Keratinocyte (primary cell): ENCODE measurements around the gene EBF3. TPM values are rescaled to one million over a fixed set of nuclear protein-coding genes. Genes with fewer than 3 reads are reported as not detected.

Source experiments
- DNase-seq: peaks from one replicate; pipeline ENCODE4 v3.0.0-alpha.2; 2011; ENCODE audit warnings: low read depth, missing footprints, low spot score
- FAIRE-seq: peaks from 2 replicates; lab custom pipeline; 2011; peaks lifted over from hg19 to GRCh38; lab: Jason Lieb, UNC
- H2AFZ ChIP-seq: 2 replicates; pipeline ENCODE4 v1.6.0; 2012; ENCODE audit warnings: low read length, control low read depth, inconsistent platforms; ENCODE audit not compliant: control insufficient read depth
- H3K27ac ChIP-seq: 2 replicates; pipeline ENCODE4 v1.5.1; 2011; ENCODE audit warnings: low read length; ENCODE audit not compliant: control insufficient read depth, insufficient read depth
- H3K27me3 ChIP-seq: 3 replicates; pipeline ENCODE4 v1.6.0; 2011; ENCODE audit warnings: low read length; ENCODE audit not compliant: control insufficient read depth, insufficient read depth; ENCODE audit errors: extremely low read depth
- H3K36me3 ChIP-seq, 2 experiments: 2 replicates in 1 of 2; 3 replicates in 1 of 2; pipeline ENCODE4 v1.5.1; 2011; ENCODE audit warnings: low read length in 2 of 2, mild to moderate bottlenecking in 1 of 2; ENCODE audit not compliant: control insufficient read depth in 2 of 2, insufficient read depth in 2 of 2; ENCODE audit errors: extremely low read depth in 1 of 2
- H3K4me1 ChIP-seq: 3 replicates; pipeline ENCODE4 v1.5.1; 2011; ENCODE audit warnings: low read length; ENCODE audit not compliant: control insufficient read depth, insufficient read depth; ENCODE audit errors: extremely low read depth
- H3K4me2 ChIP-seq: 3 replicates; pipeline ENCODE4 v1.6.0; 2011; ENCODE audit warnings: low read depth, low read length; ENCODE audit not compliant: control insufficient read depth, insufficient read depth; ENCODE audit errors: extremely low read depth
- H3K4me3 ChIP-seq, 3 experiments: fragments of 200-600 bp in 1 of 3; sonication (generic) in 1 of 3; 2 replicates in 2 of 3; 3 replicates in 1 of 3; pipeline ENCODE4 v1.5.1; 2011 to 2016; ENCODE audit warnings: low read length in 3 of 3, mild to moderate bottlenecking in 3 of 3, control low read depth in 2 of 3, inconsistent platforms in 1 of 3, low read depth in 1 of 3, mixed read lengths in 1 of 3, mixed run types in 1 of 3, moderate library complexity in 1 of 3; ENCODE audit not compliant: control insufficient read depth in 2 of 3, insufficient read depth in 2 of 3; ENCODE audit errors: extremely low read depth in 1 of 3
- H3K79me2 ChIP-seq: 2 replicates; pipeline ENCODE4 v1.6.0; 2012; ENCODE audit warnings: low read length; ENCODE audit not compliant: control insufficient read depth, insufficient read depth
- H3K9ac ChIP-seq: 3 replicates; pipeline ENCODE4 v1.6.0; 2011; ENCODE audit warnings: low read length; ENCODE audit not compliant: control insufficient read depth, insufficient read depth; ENCODE audit errors: extremely low read depth
- H3K9me1 ChIP-seq: 3 replicates; pipeline ENCODE4 v1.6.0; 2011; ENCODE audit warnings: low read length; ENCODE audit not compliant: control insufficient read depth, insufficient read depth; ENCODE audit errors: extremely low read depth
- H3K9me3 ChIP-seq: 2 replicates; pipeline ENCODE4 v1.5.1; 2012; ENCODE audit warnings: low read depth, low read length; ENCODE audit not compliant: control insufficient read depth
- H4K20me1 ChIP-seq: 3 replicates; pipeline ENCODE4 v1.6.0; 2011; ENCODE audit warnings: low read length; ENCODE audit not compliant: control insufficient read depth, insufficient read depth; ENCODE audit errors: extremely low read depth
- CTCF ChIP-seq, 3 experiments: IDR thresholded peaks in 1 of 3; conservative IDR thresholded peaks in 1 of 3; optimal IDR thresholded peaks in 1 of 3; 2 replicates in 2 of 3; 3 replicates in 1 of 3; pipeline versions ENCODE3 to v1.5.1; 2011; ENCODE audit warnings: low read length in 3 of 3, mild to moderate bottlenecking in 3 of 3, moderate library complexity in 2 of 3, control low read depth in 1 of 3, inconsistent platforms in 1 of 3; ENCODE audit not compliant: insufficient read depth in 2 of 3; ENCODE audit errors: extremely low read depth in 1 of 3
- EZH2 ChIP-seq: IDR thresholded peaks from one replicate; pipeline ENCODE4 v1.6.1; 2012; ENCODE audit warnings: inconsistent platforms, mild to moderate bottlenecking, low read length, moderate library complexity
- dilution Hi-C: fragments of 300-500 bp; cut with MboI; formaldehyde crosslinking; loops from one replicate; pipeline ENCODE4 v1.7.0; 2020; ENCODE audit warnings: low sequenced_read_pairs; ENCODE audit not compliant: extremely low pct_ligation_motif_present
- polyA plus RNA-seq, 5 experiments: library from polyadenylated mRNA; depleted of rRNA in 3 of 5; stranded (reverse) in 3 of 5; stranded (forward) in 1 of 5; unstranded in 1 of 5; fragments of >200 nt; gene quantifications; 1 replicate in 1 of 5; 2 replicates in 3 of 5; 3 replicates in 1 of 5; pipeline versions ENCODE4 v1.2.1 to v1.2.3, GENCODE V29; 2011 to 2012; ENCODE audit warnings: missing spikeins in 2 of 5, low read depth in 1 of 5, low replicate concordance in 1 of 5

EBF3 gene
- polyA plus RNA-seq, 1 donor (not counting 4 experiments of a cell fraction or from before 2014, with no cell fraction given): not detected

- H3K27ac ChIP-seq: no peak overlapping the region
- H3K27me3 ChIP-seq: peaks cover 96% of the 10 kb centered on the region
- TF ChIP-seq CTCF (optimal IDR thresholded peaks at IDR 0.05 in 1 of 3, IDR thresholded peaks at IDR 0.05 in 1 of 3, conservative IDR thresholded peaks at IDR 0.05 in 1 of 3; ENCODE audit: extremely low read depth in 1 of 3, insufficient read depth in 2 of 3, low read length in 3 of 3) (no peak), EZH2 (peak; percentile 1)
- FAIRE-seq (no peak), DNase-seq (no peak)
- no peaks in the 10 kb centered on the region for H3K79me2 ChIP-seq
- no peaks in the 10 kb centered on the region for H3K36me3 ChIP-seq
- no peaks in the 10 kb centered on the region for H4K20me1 ChIP-seq
- no peaks in the 10 kb centered on the region for H3K9me1 ChIP-seq
- H3K4me3 ChIP-seq: no peak overlapping the region
- H3K9ac ChIP-seq: no peak overlapping the region
- no peak overlapping the region for H2AFZ ChIP-seq
- peaks cover 4% of the 10 kb centered on the region for H3K4me1 ChIP-seq
- dilution Hi-C loops: no loop called here
- no peaks in the 10 kb centered on the region for H3K9me3 ChIP-seq
- peak overlapping the region; percentile 73 for H3K4me2 ChIP-seq
These were observed 1.8 kb downstream of the EBF3 start for GRCh38 chr10:129962031-129962871.

GRCh38 chr10:129961157-129961701 is 2.8 kb downstream of the EBF3 start:
- Histone ChIP-seq H3K9ac (no peak overlapping the region), H3K4me2 (no peak overlapping the region), H3K27ac (no peak overlapping the region), H2AFZ (no peak overlapping the region), H3K27me3 (peaks cover 96% of the 10 kb centered on the region), H3K79me2 (no peaks in the 10 kb centered on the region), H3K9me1 (no peaks in the 10 kb centered on the region), H3K4me3 (no peak overlapping the region), H4K20me1 (no peaks in the 10 kb centered on the region), H3K9me3 (no peaks in the 10 kb centered on the region), H3K4me1 (peaks cover 4% of the 10 kb centered on the region), H3K36me3 (no peaks in the 10 kb centered on the region)
- TF ChIP-seq EZH2 (no peak), CTCF (optimal IDR thresholded peaks at IDR 0.05 in 1 of 3, IDR thresholded peaks at IDR 0.05 in 1 of 3, conservative IDR thresholded peaks at IDR 0.05 in 1 of 3; ENCODE audit: extremely low read depth in 1 of 3, insufficient read depth in 2 of 3, low read length in 3 of 3) (no peak)
- DNase-seq (no peak), FAIRE-seq (no peak)
- dilution Hi-C loops: no loop called here
